GM18508 (cell line): ENCODE results near the gene TGM1.
"Not testable (repeated sequence)": the region's sequence is repeated elsewhere in the genome, so short reads cannot be mapped to it uniquely, and the experiment has no call there.

Experiments used
- ATAC-seq: cut with Tn5 transposase; IDR thresholded peaks from one replicate; pipeline ENCODE4 v1.9.1; 2021; ENCODE audit warnings: moderate number of reproducible peaks; ENCODE audit not compliant: insufficient read depth, unreplicated experiment

Gene TGM1

DNA sequence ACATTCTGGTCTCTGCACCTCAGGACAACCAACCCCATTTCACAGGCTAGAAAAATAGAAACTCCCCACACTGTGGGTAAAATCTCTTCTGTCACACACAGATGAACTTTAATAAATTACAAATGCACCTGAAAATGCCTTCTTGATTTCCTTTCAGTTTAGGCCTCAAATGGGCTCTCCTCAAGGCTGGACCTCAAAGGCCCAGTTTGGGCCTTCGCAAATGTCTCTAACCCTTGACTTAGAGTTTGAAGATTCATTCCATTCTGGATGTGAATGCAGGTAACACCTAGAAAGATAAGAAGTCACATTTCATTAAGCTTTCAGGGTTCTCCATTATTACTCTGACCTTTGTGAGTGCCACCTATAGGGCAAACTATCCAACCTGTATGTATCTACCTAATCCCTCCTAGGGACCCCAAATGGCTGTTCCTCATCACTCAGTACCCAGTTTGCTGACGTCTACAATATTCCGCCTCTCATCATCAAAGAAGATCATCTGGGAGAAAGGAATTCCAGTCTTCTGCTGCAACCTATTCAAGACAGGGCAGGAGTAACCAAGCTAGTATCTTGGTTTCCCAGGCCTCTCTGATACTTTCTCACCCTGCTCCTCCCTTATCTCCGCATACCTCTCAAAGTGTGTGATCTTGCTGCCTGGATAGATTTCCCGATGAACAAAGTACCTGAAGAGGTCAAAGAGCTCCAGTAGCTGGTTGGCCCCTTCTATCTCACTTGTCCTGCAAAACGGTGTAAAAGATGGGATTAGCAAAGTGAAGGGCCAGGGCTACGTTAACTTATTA lies 48.9 kb downstream of the TGM1 start:
- no peak for ATAC-seq

GRCh38 chr14:24212924-24213865 lies 49.8 kb downstream of the TGM1 start, which contains the start of gene CHMP4A:
TSS of gene CHMP4A (minus strand) at chr14:24213488. CDS start at chr14:24213439, 49 bp downstream.
- ATAC-seq, result peak; percentile 56

- ATAC-seq, result no peak
Measured at GRCh38 chr14:24211311-24211710, 51.7 kb downstream of the TGM1 start.

GRCh38 chr14:24207625-24208024 lies 55.4 kb downstream of the TGM1 start:
- no peak for ATAC-seq

DNA sequence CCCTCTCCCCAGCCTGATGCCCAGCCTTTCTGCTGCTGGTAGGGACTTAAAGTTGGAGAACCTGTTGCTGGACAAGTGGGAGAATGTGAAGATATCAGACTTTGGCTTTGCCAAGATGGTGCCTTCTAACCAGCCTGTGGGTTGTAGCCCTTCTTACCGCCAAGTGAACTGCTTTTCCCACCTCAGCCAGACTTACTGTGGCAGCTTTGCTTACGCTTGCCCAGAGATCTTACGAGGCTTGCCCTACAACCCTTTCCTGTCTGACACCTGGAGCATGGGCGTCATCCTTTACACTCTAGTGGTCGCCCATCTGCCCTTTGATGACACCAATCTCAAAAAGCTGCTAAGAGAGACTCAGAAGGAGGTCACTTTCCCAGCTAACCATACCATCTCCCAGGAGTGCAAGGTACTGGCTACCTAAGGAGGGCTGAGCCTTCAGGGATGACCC lies 55.8 kb downstream of the TGM1 start:
- ATAC-seq, result no peak

- no peak for ATAC-seq
Measured at GRCh38 chr14:24206260-24207103, 56.5 kb downstream of the TGM1 start.

DNA sequence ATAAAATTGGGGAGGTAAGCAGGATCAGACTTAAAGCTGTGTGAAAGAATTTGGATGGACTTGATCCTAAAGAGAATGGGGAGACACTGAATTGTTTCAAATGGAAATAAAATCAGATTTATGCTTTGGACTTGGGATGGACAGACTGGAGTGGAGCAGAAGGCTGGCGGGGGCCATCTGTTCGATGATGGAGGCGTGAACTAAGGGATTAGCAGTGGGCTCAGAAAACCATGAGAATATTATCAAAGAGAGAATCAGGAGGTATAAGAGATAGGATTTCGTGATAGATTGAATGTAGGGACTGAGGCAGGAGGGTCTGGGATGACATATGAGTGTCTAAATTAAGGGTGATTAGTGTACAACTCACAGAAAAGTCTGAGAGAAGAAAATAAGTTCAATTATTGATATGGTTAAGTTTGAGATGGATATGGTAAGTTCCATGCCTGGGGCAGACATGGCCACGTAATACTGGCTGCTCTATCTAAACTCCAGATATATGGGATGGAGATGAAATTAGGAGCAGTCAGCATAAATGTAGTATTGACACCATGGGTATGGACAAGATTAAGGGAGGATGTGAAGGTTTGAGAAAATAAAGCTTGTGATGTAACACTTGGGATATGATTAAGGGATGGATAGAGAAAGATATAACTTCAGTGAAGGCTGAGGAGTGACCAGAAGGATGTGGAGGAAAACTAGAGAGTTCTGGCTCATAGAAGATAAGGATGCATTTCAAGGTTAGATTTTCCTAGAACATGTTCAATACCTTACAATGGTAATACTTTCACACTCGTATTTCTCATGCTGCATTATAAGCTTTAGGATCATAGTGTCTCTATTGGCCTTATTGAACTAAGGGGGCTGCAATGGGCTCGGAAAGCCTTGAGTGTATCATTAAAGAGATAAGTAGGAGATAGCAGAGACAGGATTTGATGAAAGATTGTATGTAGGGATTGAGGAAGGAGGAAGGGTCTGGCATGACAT lies 58.5 kb downstream of the TGM1 start:
- no peak for ATAC-seq

- ATAC-seq, result not testable (repeated sequence)
Measured at GRCh38 chr14:24203249-24203886, 59.6 kb downstream of the TGM1 start.

DNA sequence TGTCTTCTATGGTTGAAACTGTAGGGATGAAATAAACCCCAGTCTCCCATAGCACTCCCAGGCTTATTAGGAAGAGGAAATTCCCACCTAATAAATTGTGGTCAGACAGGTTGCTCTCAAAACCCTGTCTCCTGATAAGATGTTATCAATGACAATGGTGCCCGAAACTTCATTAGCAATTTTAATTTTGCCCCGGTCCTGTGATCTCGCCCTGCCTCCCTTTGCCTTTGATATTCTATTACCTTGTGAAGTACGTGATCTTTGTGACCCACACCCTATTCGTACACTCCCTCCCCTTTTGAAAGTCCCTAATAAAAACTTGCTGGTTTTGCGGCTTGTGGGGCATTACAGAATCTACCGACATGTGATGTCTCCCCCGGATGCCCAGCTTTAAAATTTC lies 60.4 kb downstream of the TGM1 start:
- not testable (repeated sequence) for ATAC-seq
